ENCODE results near the gene ZMIZ1.
A peak's percentile ranks its signal among the peaks of the same experiment; 100 is the strongest.

The ZMIZ1 gene

GRCh38 chr10:79090134-79090803 is 21.5 kb downstream of the ZMIZ1 start:
- Histone ChIP-seq H3K27ac (ENCODE audit: low read depth, low read length) (no peak overlapping the region), H2BK5ac (ENCODE audit: low read depth, low read length, poor library complexity) (no peak overlapping the region), H4K8ac (ENCODE audit: low read depth, low read length) (no peak overlapping the region), H3K18ac (ENCODE audit: low read length) (no peak overlapping the region), H3K4me2 (ENCODE audit: low read length) (no peak overlapping the region), H3K4me1 (ENCODE audit: control insufficient read depth in 1 of 2, insufficient read depth in 2 of 2, low read length in 2 of 2) (peaks cover 7 to 18% of the 10 kb centered on the region in 2 experiments), H3K36me3 (ENCODE audit: control insufficient read depth in 1 of 2, insufficient read depth in 2 of 2, low read length in 2 of 2) (peaks cover 17 to 26% of the 10 kb centered on the region in 2 experiments), H2AK5ac (ENCODE audit: low read length) (no peak overlapping the region), H3K4me3 (ENCODE audit: low read depth, low read length) (no peak overlapping the region), H2AFZ (ENCODE audit: insufficient read depth, low read length, poor library complexity) (no peak overlapping the region), H3K79me1 (ENCODE audit: low read length) (no peaks in the 10 kb centered on the region), H3K9me3 (ENCODE audit: insufficient read depth, low read depth, low read length) (no peaks in the 10 kb centered on the region), H3K4ac (ENCODE audit: low read depth, low read length) (peak overlapping the region; percentile 64), H3K27me3 (ENCODE audit: insufficient read depth, low read length) (no peaks in the 10 kb centered on the region), H3K79me2 (ENCODE audit: control insufficient read depth, insufficient read depth, low read length, poor library complexity) (peaks cover 48% of the 10 kb centered on the region), H3K9ac (ENCODE audit: low read length) (no peak overlapping the region), H3K14ac (ENCODE audit: low read length) (no peak overlapping the region), H2BK120ac (ENCODE audit: insufficient read depth, low read length, poor library complexity) (no peak overlapping the region), H3K23ac (ENCODE audit: low read length) (no peak overlapping the region), H2BK12ac (ENCODE audit: low read length) (no peak overlapping the region), H4K12ac (ENCODE audit: low read depth, low read length) (no peak overlapping the region), H4K91ac (ENCODE audit: low read depth, low read length) (no peak overlapping the region)
- WGBS (ENCODE audit: extremely low coverage, insufficient coverage, insufficient read length), result no CpG with 5 or more reads among the region's 6 CpGs
- no peak for DNase-seq

GRCh38 chr10:79092292-79092896 is 23.6 kb downstream of the ZMIZ1 start:
- Histone ChIP-seq H4K91ac (ENCODE audit: low read depth, low read length) (no peak overlapping the region), H2AFZ (ENCODE audit: insufficient read depth, low read length, poor library complexity) (no peak overlapping the region), H3K79me2 (ENCODE audit: control insufficient read depth, insufficient read depth, low read length, poor library complexity) (peaks cover 53% of the 10 kb centered on the region), H4K8ac (ENCODE audit: low read depth, low read length) (no peak overlapping the region), H2AK5ac (ENCODE audit: low read length) (no peak overlapping the region), H2BK12ac (ENCODE audit: low read length) (no peak overlapping the region), H3K4me2 (ENCODE audit: low read length) (no peak overlapping the region), H4K12ac (ENCODE audit: low read depth, low read length) (no peak overlapping the region), H3K23ac (ENCODE audit: low read length) (no peak overlapping the region), H3K27me3 (ENCODE audit: insufficient read depth, low read length) (no peaks in the 10 kb centered on the region), H3K36me3 (ENCODE audit: control insufficient read depth in 1 of 2, insufficient read depth in 2 of 2, low read length in 2 of 2) (peaks cover 22 to 24% of the 10 kb centered on the region in 2 experiments), H3K4ac (ENCODE audit: low read depth, low read length) (peak overlapping the region; percentile 72), H2BK120ac (ENCODE audit: insufficient read depth, low read length, poor library complexity) (no peak overlapping the region), H2BK5ac (ENCODE audit: low read depth, low read length, poor library complexity) (no peak overlapping the region), H3K4me3 (ENCODE audit: low read depth, low read length) (no peak overlapping the region), H3K4me1 (ENCODE audit: control insufficient read depth in 1 of 2, insufficient read depth in 2 of 2, low read length in 2 of 2) (peaks cover 12 to 19% of the 10 kb centered on the region in 2 experiments), H3K27ac (ENCODE audit: low read depth, low read length) (no peak overlapping the region), H3K14ac (ENCODE audit: low read length) (no peak overlapping the region), H3K9ac (ENCODE audit: low read length) (no peak overlapping the region), H3K18ac (ENCODE audit: low read length) (no peak overlapping the region), H3K79me1 (ENCODE audit: low read length) (no peaks in the 10 kb centered on the region), H3K9me3 (ENCODE audit: insufficient read depth, low read depth, low read length) (no peaks in the 10 kb centered on the region)
- no peak for DNase-seq
- WGBS (ENCODE audit: extremely low coverage, insufficient coverage, insufficient read length), result no CpG with 5 or more reads among the region's 10 CpGs

GRCh38 chr10:79093658-79094411 is 25.1 kb downstream of the ZMIZ1 start:
- Histone ChIP-seq H2BK12ac (ENCODE audit: low read length) (no peak overlapping the region), H3K18ac (ENCODE audit: low read length) (no peak overlapping the region), H2AK5ac (ENCODE audit: low read length) (no peak overlapping the region), H4K8ac (ENCODE audit: low read depth, low read length) (no peak overlapping the region), H3K4me2 (ENCODE audit: low read length) (no peak overlapping the region), H3K27me3 (ENCODE audit: insufficient read depth, low read length) (no peaks in the 10 kb centered on the region), H3K27ac (ENCODE audit: low read depth, low read length) (no peak overlapping the region), H4K91ac (ENCODE audit: low read depth, low read length) (no peak overlapping the region), H3K9me3 (ENCODE audit: insufficient read depth, low read depth, low read length) (no peaks in the 10 kb centered on the region), H3K4me3 (ENCODE audit: low read depth, low read length) (no peak overlapping the region), H3K4me1 (ENCODE audit: control insufficient read depth in 1 of 2, insufficient read depth in 2 of 2, low read length in 2 of 2) (peaks cover 12 to 26% of the 10 kb centered on the region in 2 experiments), H3K36me3 (ENCODE audit: control insufficient read depth in 1 of 2, insufficient read depth in 2 of 2, low read length in 2 of 2) (peaks cover 16 to 24% of the 10 kb centered on the region in 2 experiments), H2AFZ (ENCODE audit: insufficient read depth, low read length, poor library complexity) (no peak overlapping the region), H3K79me2 (ENCODE audit: control insufficient read depth, insufficient read depth, low read length, poor library complexity) (peaks cover 54% of the 10 kb centered on the region), H3K9ac (ENCODE audit: low read length) (no peak overlapping the region), H4K12ac (ENCODE audit: low read depth, low read length) (no peak overlapping the region), H3K79me1 (ENCODE audit: low read length) (no peaks in the 10 kb centered on the region), H2BK5ac (ENCODE audit: low read depth, low read length, poor library complexity) (no peak overlapping the region), H2BK120ac (ENCODE audit: insufficient read depth, low read length, poor library complexity) (no peak overlapping the region), H3K23ac (ENCODE audit: low read length) (no peak overlapping the region), H3K14ac (ENCODE audit: low read length) (no peak overlapping the region), H3K4ac (ENCODE audit: low read depth, low read length) (peak overlapping the region; percentile 9)
- WGBS (ENCODE audit: extremely low coverage, insufficient coverage, insufficient read length), result no CpG with 5 or more reads among the region's 24 CpGs
- no peak for DNase-seq

GRCh38 chr10:79094412-79095175 is 25.8 kb downstream of the ZMIZ1 start:
- Histone ChIP-seq H2AFZ (ENCODE audit: insufficient read depth, low read length, poor library complexity) (no peak overlapping the region), H3K14ac (ENCODE audit: low read length) (no peak overlapping the region), H3K4me2 (ENCODE audit: low read length) (no peak overlapping the region), H2BK12ac (ENCODE audit: low read length) (no peak overlapping the region), H3K9me3 (ENCODE audit: insufficient read depth, low read depth, low read length) (no peaks in the 10 kb centered on the region), H3K4me1 (ENCODE audit: control insufficient read depth in 1 of 2, insufficient read depth in 2 of 2, low read length in 2 of 2) (peaks cover 12 to 26% of the 10 kb centered on the region in 2 experiments), H3K4ac (ENCODE audit: low read depth, low read length) (peak overlapping the region; percentile 35), H4K91ac (ENCODE audit: low read depth, low read length) (no peak overlapping the region), H3K27me3 (ENCODE audit: insufficient read depth, low read length) (no peaks in the 10 kb centered on the region), H4K8ac (ENCODE audit: low read depth, low read length) (no peak overlapping the region), H2BK120ac (ENCODE audit: insufficient read depth, low read length, poor library complexity) (no peak overlapping the region), H2BK5ac (ENCODE audit: low read depth, low read length, poor library complexity) (no peak overlapping the region), H3K79me2 (ENCODE audit: control insufficient read depth, insufficient read depth, low read length, poor library complexity) (peaks cover 53% of the 10 kb centered on the region), H3K4me3 (ENCODE audit: low read depth, low read length) (no peak overlapping the region), H3K27ac (ENCODE audit: low read depth, low read length) (no peak overlapping the region), H3K36me3 (ENCODE audit: control insufficient read depth in 1 of 2, insufficient read depth in 2 of 2, low read length in 2 of 2) (peaks cover 13 to 17% of the 10 kb centered on the region in 2 experiments), H4K12ac (ENCODE audit: low read depth, low read length) (no peak overlapping the region), H3K9ac (ENCODE audit: low read length) (no peak overlapping the region), H3K79me1 (ENCODE audit: low read length) (no peaks in the 10 kb centered on the region), H3K18ac (ENCODE audit: low read length) (no peak overlapping the region), H2AK5ac (ENCODE audit: low read length) (no peak overlapping the region), H3K23ac (ENCODE audit: low read length) (no peak overlapping the region)
- WGBS (ENCODE audit: extremely low coverage, insufficient coverage, insufficient read length), result no CpG with 5 or more reads among the region's 12 CpGs
- DNase-seq, result no peak

Data from trophoblast cell (in vitro differentiated cells and primary cell).